SJSA1 (cell line): ENCODE measurements around the gene RRAD. TPM values are rescaled to one million over a fixed set of nuclear protein-coding genes. Genes with fewer than 3 reads are reported as not detected.
A peak's percentile ranks its signal among the peaks of the same experiment; 100 is the strongest.

ENCODE experiments used
- DNase-seq, 2 experiments: peaks; one replicate each; pipeline ENCODE4 v3.0.0-alpha.2; 2015 to 2020; ENCODE audit warnings: low spot score in 2 of 2, low read depth in 1 of 2
- H3K27ac ChIP-seq: fragments of 250-450 bp; sonication (Bioruptor Pico); 2 replicates; pipeline ENCODE4 v1.5.1; 2020; ENCODE audit warnings: mild to moderate bottlenecking, moderate library complexity
- H3K27me3 ChIP-seq: fragments of 250-450 bp; sonication (Bioruptor Pico); replicated peaks from 2 replicates; pipeline ENCODE4 v1.5.1; 2020; ENCODE audit warnings: mild to moderate bottlenecking, moderate library complexity
- H3K36me3 ChIP-seq: fragments of 250-450 bp; sonication (Bioruptor Pico); 2 replicates; pipeline ENCODE4 v1.5.1; 2020; ENCODE audit warnings: mild to moderate bottlenecking
- H3K4me1 ChIP-seq: fragments of 250-450 bp; sonication (Bioruptor Pico); replicated peaks from 2 replicates; pipeline ENCODE4 v1.6.1; 2021; ENCODE audit warnings: mild to moderate bottlenecking
- H3K4me3 ChIP-seq: fragments of 250-450 bp; sonication (Bioruptor Pico); 2 replicates; pipeline ENCODE4 v1.5.1; 2020; ENCODE audit warnings: mild to moderate bottlenecking
- H3K9me3 ChIP-seq: fragments of 250-450 bp; sonication (Bioruptor Pico); replicated peaks from 2 replicates; pipeline ENCODE4 v1.5.1; 2020; ENCODE audit warnings: mild to moderate bottlenecking
- total RNA-seq: library from RNA; depleted of rRNA; stranded (reverse); fragments of >200 nt; shearing (Covaris generic); gene quantifications from 2 replicates; pipeline ENCODE4 v1.2.3, GENCODE V29; 2014

Gene RRAD
- total RNA-seq, 1 experiment from 2014 or later = 0.39 TPM

DNA sequence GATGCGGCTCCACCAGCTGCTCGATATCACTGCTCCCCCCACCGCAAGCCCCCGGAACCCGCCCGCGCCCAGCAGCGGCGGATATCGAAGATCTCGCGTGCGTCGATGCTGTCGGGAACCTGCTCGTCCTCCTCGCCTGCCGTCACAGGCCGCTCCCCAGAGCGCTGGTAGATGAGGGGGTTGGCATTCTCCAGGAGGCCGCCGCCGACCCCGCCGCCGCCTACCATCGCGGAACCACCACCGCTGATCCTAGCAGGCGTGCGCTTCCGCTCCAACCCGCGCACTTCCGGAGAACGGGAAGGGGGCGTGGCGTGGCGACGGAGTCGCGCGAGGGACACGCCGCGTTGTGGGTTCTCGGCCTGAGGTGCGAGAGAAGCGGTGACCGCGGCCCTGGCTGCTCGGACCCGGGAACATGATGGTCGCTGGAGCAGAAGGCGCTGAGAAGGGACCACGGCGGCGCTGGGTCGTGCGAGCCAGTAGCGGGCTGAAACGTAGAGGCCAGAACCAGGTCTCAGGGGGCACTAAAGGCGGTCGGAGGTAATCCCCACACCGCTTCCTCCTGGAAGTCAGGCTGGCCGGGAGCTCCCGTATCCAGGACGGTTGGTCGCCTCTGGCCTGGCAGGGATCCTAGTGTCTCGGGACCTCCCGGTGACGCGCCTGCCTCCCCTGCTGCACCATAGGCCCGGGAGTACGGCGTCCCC is 9.0 kb upstream of the RRAD start, which contains the start of gene CIAO2B:
TSS of gene CIAO2B (minus strand) at position 265 of the 701 bp plus-strand sequence. CDS start at position 227, 38 bp downstream.
- Histone ChIP-seq H3K27ac (peak within 1 kb of the TSS; percentile 49), H3K36me3 (peaks cover 56% of the 10 kb centered on the region), H3K4me3 (peak within 1 kb of the TSS; percentile 77), H3K4me1 (peaks cover 16% of the 10 kb centered on the region), H3K9me3 (no peaks in the 10 kb centered on the region), H3K27me3 (no peaks in the 10 kb centered on the region)
- DNase-seq = peak; percentile 88 to 89

DNA sequence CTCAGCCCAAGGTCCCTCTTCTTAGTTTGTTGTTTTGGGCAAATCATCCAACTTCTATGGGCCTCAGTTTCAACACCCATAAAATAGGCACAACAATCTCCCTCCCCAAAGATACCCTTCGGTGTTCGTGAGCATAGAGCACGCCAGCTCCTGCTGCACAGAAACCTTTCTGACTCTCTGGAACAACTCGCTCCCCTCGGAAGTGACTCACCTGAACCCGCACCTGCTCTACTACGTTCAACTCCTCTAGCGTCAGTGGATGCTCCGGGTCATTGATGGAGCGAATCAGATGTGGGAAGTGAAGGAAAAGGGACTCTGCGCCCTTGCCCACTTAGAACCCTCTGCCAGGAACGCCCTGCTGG is 8.4 kb upstream of the RRAD start:
- H3K27ac ChIP-seq = peak overlapping the region; percentile 49
- H3K4me1 ChIP-seq = peaks cover 16% of the 10 kb centered on the region
- H3K4me3 ChIP-seq = peak overlapping the region; percentile 77
- DNase-seq = no peak
- H3K9me3 ChIP-seq = no peaks in the 10 kb centered on the region
- no peaks in the 10 kb centered on the region for H3K27me3 ChIP-seq
- peaks cover 50% of the 10 kb centered on the region for H3K36me3 ChIP-seq

DNA sequence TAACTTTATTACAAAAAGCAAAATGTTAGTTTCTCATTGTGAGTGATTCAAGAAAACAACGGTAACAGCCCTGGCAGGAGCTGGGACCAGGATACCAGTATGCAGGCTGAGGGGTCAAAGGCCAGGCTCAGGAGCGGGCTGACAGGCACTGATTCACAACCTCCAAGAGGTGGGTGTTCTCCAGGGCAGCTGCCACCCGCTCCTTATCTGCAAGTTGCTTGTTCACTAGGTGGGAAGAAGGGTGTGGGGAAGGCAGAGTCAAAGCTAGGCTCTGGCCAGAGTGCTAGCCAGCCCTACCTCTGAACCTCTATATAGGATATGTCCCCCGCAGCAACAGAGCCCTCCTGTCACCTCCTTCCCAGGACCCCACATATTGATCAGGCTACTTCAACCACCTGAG is 6.7 kb upstream of the RRAD start:
- Histone ChIP-seq H3K27me3 (no peaks in the 10 kb centered on the region), H3K4me1 (peaks cover 22% of the 10 kb centered on the region), H3K9me3 (no peaks in the 10 kb centered on the region), H3K36me3 (peaks cover 38% of the 10 kb centered on the region), H3K27ac (no peak overlapping the region), H3K4me3 (no peak overlapping the region)
- DNase-seq = no peak

DNA sequence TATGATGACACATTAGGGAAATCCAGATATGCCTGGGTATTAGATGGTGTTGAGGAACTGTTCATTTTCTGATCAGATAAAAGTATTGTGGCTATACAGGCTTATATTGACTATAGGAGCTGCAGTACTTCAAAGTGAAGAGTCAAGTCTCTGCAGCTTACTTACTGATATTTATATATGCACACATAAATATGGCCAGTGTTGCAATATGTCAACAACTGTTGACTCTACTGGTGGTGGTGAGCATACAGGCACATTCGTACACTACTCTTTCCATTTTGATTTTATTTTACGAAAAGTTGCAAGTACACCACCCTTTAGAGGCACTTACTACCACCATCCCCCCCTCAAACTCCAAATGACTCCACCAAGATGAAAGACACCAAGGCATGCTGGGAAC is 6.3 kb upstream of the RRAD start:
- H3K36me3 ChIP-seq = peaks cover 37% of the 10 kb centered on the region
- no peak overlapping the region for H3K4me3 ChIP-seq
- H3K27ac ChIP-seq = no peak overlapping the region
- H3K4me1 ChIP-seq = peaks cover 26% of the 10 kb centered on the region
- no peaks in the 10 kb centered on the region for H3K27me3 ChIP-seq
- DNase-seq = no peak
- no peaks in the 10 kb centered on the region for H3K9me3 ChIP-seq

DNA sequence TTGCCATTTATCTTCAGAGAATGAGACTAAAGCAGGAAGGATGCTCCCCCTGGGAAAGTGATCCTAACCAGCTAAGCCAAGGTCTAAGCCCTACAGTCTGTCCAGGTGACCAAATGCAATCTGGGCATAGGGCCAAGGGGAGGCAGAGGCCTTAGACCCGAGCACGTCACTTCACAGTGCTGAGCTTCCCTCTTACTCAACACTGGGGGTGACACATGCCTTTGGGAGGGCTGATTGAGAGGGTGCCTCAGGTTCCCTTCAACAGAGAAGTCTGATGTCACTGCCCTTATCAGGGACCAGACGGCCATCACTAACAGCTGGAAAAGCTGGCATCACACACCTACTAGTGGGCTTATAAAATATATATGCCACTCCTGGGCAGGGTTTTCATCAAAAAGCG is 4.9 kb upstream of the RRAD start:
- Histone ChIP-seq H3K4me3 (no peak overlapping the region), H3K27ac (no peak overlapping the region), H3K9me3 (no peaks in the 10 kb centered on the region), H3K27me3 (peaks cover 9% of the 10 kb centered on the region), H3K36me3 (peaks cover 24% of the 10 kb centered on the region), H3K4me1 (peaks cover 29% of the 10 kb centered on the region)
- no peak for DNase-seq

DNA sequence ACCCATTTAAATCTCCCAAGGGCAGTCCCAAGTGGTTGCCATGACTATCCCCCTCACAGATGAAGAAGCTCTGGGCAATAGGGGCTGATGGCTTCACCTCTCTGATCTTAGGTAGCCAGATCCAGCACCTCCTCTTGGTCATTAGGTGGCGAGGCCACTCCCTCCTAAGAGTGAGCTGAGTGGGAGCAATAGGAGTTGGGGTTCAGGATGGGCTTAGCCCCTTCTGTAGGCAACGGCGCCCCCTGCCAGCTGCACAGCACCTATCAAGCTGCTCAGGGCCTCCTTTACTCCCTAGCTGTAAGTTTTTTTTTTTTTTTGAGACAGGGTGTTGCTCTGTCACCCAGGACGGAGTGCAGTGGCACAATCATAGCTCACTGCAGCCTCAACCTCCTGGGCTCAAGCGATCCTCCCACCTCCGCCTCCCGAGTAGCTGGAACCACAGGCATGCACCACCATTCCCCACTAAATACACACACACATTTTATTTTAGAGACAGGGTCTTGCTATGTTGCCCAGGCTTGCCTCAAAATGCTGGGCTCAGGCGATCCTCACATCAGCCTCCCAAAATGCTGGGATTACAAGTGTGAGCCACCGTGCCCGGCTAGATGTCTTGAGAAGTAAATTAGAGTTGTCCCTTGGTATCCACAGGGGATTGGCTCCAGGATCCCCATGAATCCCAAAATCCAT is 3.5 kb upstream of the RRAD start:
- H3K4me1 ChIP-seq = peaks cover 35% of the 10 kb centered on the region
- H3K36me3 ChIP-seq = peaks cover 20% of the 10 kb centered on the region
- H3K27ac ChIP-seq = no peak overlapping the region
- no peak overlapping the region for H3K4me3 ChIP-seq
- H3K9me3 ChIP-seq = 0 out of 2 replicates have a peak, but pooled peaks cover 4% of the 10 kb centered on the region
- peaks cover 21% of the 10 kb centered on the region for H3K27me3 ChIP-seq
- DNase-seq = no peak

DNA sequence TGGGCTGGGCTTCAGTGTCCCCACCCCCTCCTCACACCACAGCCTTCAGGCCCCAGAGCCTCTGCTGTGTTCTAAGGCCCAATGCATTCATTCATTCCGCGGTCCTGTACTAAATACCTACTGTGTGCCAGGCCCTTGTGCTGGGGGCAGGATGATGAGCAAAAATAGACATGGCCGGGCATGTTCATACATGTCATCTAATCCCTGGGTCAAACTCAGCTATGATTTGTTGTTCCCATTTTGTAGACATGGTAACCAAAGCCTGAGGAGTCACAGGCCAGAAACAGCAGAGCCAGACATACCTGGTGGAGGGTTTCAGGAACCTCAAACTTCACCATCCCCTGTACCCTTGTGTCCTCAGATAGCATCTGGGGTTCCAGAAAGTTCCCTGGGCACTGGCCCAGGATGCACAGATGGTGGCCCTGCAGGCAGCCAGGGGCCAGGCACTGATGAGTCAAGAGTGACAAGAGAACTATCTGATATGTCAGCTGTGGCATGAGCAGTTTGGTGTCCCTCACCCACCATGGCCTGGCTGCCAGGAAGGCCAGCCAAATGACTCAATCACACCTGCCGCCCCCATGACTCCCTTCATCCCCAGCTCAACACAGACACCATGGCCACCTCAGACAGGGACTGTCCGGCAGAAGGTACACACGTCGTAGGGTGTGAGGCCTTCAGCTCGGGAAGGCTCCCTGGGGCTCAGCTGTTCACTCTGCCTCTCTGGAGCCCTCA is 2.7 kb upstream of the RRAD start:
- 0 out of 2 replicates have a peak, but pooled peaks cover 4% of the 10 kb centered on the region for H3K9me3 ChIP-seq
- H3K27me3 ChIP-seq = peaks cover 21% of the 10 kb centered on the region
- no peak for DNase-seq
- no peak overlapping the region for H3K27ac ChIP-seq
- no peak overlapping the region for H3K4me3 ChIP-seq
- peaks cover 28% of the 10 kb centered on the region for H3K4me1 ChIP-seq
- H3K36me3 ChIP-seq = peaks cover 14% of the 10 kb centered on the region

DNA sequence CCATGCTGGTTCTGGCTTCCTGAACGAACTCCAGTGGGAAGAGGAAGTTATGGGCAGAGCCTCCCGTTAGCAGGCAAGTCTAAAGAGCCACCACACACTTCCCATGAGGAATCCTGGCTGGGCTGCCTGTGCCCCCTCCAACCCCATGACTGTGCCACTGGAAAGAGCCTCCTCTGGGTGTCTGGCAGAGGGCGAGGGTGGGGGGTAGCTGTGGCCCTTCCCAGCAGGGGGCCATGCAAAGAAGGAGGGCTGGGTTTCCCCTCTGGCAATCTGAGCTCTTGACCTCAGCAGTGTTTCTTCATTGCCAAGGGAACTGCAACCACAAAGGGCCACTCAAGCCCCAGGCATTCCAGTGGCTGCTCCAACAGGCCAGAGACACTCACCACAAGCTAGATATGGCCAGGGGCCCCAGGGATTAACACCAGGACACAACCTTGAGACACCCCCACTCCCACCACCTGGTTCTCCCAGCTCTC is 1.7 kb upstream of the RRAD start:
- Histone ChIP-seq H3K36me3 (peaks cover 8% of the 10 kb centered on the region), H3K9me3 (0 out of 2 replicates have a peak, but pooled peaks cover 4% of the 10 kb centered on the region), H3K4me1 (peaks cover 25% of the 10 kb centered on the region), H3K4me3 (no peak overlapping the region), H3K27ac (no peak overlapping the region), H3K27me3 (peaks cover 21% of the 10 kb centered on the region)
- DNase-seq = peak; percentile 54 to 66

DNA sequence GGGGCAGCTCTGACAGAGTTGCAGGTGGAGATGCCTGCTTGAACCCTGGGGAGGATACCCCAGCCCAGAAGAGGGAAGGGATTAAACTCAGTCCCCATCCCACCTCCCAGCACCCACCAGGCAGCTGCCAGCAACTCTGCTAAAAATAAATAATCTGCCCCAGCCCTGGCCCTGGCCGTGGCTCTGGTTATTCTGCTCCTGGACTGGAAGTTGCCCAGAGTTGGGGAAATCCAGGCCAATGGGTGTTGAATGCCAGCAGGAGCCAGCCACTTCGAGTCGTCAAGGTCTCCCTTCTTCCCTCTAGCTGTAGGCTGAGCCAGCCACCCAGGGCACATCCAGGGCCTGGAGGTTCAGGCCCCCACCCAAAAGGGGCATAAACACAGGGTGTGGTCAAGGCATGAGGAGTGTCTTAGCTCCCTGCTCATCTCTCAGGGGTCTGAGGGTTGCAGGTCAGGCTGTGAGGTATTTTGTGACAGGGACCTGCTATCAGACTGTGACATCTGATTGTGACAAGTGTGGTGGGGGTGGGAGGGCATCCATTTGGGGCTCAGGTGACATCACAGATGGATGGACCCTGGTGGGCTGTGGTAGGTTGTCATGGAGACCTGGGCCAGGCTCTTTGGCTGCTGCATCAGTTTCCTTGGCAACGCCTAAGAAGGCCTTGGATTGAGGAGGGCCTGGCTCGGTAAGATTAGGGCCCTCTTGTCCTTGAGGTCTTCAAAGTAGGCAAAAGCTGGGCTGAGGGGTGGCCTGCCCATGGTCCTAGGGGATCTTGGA is 1.0 kb upstream of the RRAD start:
- H3K4me3 ChIP-seq = no peak overlapping the region
- H3K9me3 ChIP-seq = 0 out of 2 replicates have a peak, but pooled peaks cover 4% of the 10 kb centered on the region
- peaks cover 21% of the 10 kb centered on the region for H3K27me3 ChIP-seq
- H3K4me1 ChIP-seq = peaks cover 25% of the 10 kb centered on the region
- no peak overlapping the region for H3K27ac ChIP-seq
- DNase-seq = no peak
- peaks cover 2% of the 10 kb centered on the region for H3K36me3 ChIP-seq

DNA sequence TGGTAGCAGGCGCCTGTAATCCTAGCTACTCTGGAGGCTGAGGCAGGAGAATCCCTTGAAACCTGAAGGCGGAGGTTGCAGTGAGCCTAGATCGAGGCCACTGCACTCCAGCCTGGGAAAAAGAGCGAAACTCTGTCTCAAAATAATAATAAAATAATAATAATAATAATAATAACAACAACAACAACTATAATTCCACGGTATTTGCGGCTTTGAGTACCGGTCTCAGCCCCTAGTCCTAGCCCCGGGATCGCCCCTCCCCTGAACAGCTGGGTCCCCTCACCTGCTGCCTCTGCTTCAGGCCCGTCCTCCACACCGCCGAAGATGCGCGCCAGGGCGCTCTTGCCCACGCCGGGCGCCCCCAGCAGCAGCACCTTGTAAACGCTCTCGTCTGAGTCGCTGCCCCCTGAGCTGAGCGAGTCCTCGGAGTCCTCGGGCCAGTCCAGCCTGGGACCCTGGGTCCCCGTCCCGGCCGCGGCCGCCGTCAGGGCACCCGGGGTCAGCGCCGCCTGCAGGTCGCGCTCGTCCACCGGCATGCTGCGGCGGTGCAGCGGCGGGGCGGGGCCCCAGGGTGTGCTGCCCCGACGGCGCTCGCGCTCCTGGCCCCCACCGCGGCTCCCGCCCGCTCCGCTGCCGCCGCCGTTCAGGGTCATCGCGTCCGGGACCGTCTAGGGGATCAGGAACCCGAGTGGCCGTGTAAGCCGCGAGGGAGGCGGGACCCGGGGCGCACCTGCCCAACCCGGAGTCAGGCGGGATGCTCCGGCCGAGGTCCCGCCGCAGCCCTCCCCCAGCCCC is 611 bp downstream of the RRAD start:
- Histone ChIP-seq H3K27ac (no peak overlapping the region), H3K4me3 (peak overlapping the region; percentile 33), H3K36me3 (no peaks in the 10 kb centered on the region), H3K27me3 (peaks cover 21% of the 10 kb centered on the region), H3K4me1 (peaks cover 25% of the 10 kb centered on the region), H3K9me3 (0 out of 2 replicates have a peak, but pooled peaks cover 4% of the 10 kb centered on the region)
- no peak for DNase-seq

DNA sequence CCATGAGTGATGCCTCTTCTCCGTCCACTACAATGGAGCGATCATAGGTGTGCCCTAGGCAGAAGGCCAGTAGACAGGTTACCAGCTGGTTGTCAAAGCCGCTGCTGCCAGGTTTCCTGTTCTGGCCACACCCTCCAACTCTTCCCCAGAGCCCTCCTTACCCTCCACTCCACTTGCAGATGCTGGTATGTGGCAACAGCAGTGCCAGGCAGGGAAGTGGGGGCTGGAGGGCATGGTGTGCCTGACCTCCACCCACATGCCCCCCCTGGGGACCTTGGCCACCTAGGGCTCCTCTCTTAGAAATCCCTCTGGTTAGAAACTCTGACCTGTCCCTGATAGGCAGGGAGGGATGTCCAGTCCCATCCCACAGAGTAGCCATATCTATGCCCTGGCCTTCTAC is 1.5 kb downstream of the RRAD start:
- H3K4me1 ChIP-seq = peaks cover 25% of the 10 kb centered on the region
- no peak overlapping the region for H3K4me3 ChIP-seq
- H3K36me3 ChIP-seq = no peaks in the 10 kb centered on the region
- DNase-seq = no peak
- no peak overlapping the region for H3K27ac ChIP-seq
- H3K27me3 ChIP-seq = peaks cover 21% of the 10 kb centered on the region
- 0 out of 2 replicates have a peak, but pooled peaks cover 4% of the 10 kb centered on the region for H3K9me3 ChIP-seq

DNA sequence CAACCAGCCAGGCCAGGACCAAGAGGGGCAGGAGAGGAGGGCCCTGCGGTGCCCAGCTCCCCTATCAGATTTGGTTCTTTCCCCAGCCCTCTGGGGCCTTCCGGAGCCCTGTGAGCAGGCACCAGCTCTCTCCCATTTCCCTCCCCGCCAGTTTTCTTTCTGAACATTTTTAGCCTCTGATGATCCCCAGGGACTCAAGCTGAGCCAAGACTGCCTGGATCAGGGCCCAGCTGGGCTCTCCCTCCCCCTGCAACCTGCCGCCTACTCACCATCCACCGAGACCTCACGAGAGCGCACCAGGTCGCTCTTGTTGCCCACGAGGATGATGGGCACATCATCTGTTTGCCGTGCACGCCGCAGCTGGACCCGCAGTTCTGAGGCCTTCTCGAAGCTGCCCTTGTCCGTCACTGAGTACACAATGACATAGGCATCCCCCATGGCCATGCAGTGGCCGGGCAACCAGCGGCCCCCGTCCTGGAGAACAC is 2.0 kb downstream of the RRAD start:
- DNase-seq = no peak
- H3K4me3 ChIP-seq = no peak overlapping the region

More for the DNA sequence above, 2.0 kb downstream of the RRAD start:
- peaks cover 25% of the 10 kb centered on the region for H3K4me1 ChIP-seq
- 0 out of 2 replicates have a peak, but pooled peaks cover 4% of the 10 kb centered on the region for H3K9me3 ChIP-seq
- H3K27me3 ChIP-seq = peaks cover 21% of the 10 kb centered on the region
- no peaks in the 10 kb centered on the region for H3K36me3 ChIP-seq
- H3K27ac ChIP-seq = no peak overlapping the region
